Measurements from ENCODE around the gene KDM2B. TPM values are rescaled to one million over a fixed set of nuclear protein-coding genes. Genes with fewer than 3 reads are reported as not detected.

Gene KDM2B
- total and polyA plus RNA-seq, 2 of the 8 experiments (the other 6 are each of a cell fraction or from before 2014, with no cell fraction given): 111 to 162 TPM

DNA sequence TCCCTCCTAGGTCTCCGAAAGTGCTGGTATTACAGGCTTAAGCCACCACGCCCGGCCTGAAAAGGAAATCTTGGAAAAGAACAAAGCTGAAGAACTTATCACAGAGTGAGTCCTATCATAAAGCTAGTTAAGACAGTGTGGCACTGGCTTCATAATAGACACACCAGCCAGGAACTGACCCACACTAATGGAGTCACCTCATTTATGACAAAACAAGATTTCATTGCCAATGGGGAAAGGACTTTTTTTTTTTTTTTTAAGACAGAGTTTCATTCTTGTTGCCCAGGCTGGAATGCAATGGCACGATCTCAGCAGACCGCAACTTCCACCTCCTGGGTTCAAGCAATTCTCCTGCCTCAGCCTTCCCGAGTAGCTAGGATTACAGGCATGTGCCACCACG, 15.7 kb downstream of the KDM2B start:
- ChIA-PET CTCF (ENCODE audit: partially characterized antibody) (interaction anchor here (0.6 to 6.4 kb wide), 7 partner anchors 12 to 899 kb away, joined by 3 to 46 read pairs (median 3); no protein-coding TSS in a partner anchor), POLR2A (ENCODE audit: partially characterized antibody) (interaction anchor here (0.7 to 40.9 kb wide), 8 partner anchors 6 to 177 kb away, joined by 3 to 793 read pairs (median 4); partner anchors contain the start of gene KDM2B)
- Histone ChIP-seq H2AFZ (ENCODE audit: low read length) (no peak overlapping the region), H4K5ac (ENCODE audit: insufficient read length, low read depth, low read length) (no peak overlapping the region), H3K23ac (ENCODE audit: insufficient read length) (no peak overlapping the region), H3K79me2 (ENCODE audit: control insufficient read depth in 1 of 2, insufficient read depth in 2 of 2, low read length in 2 of 2) (peaks cover under 1 to 79% of the 10 kb centered on the region in 2 experiments; a peak in 3 of 4 replicates), H3K27ac (ENCODE audit: low read depth, low read length) (no peak overlapping the region), H3K4me2 (ENCODE audit: insufficient read depth in 1 of 2, low read depth in 2 of 2, low read length in 2 of 2) (no peak overlapping the region), H3K18ac (ENCODE audit: extremely low read depth, low read length) (no peak overlapping the region), H4K8ac (ENCODE audit: extremely low read depth, insufficient read depth, low read length) (no peak overlapping the region), H2BK12ac (ENCODE audit: low read depth, low read length) (no peak overlapping the region), H2BK15ac (ENCODE audit: low read length) (no peak overlapping the region), H3K27me3 (replicated peaks in 1 of 4; ENCODE audit: control insufficient read depth in 3 of 4, extremely low read depth in 1 of 4, insufficient read depth in 3 of 4, low read length in 3 of 4) (no peaks in the 10 kb centered on the region), H3K36me3 (ENCODE audit: control insufficient read depth in 2 of 4, insufficient read depth in 4 of 4, low read length in 3 of 4) (peaks cover 2 to 47% (median 5%) of the 10 kb centered on the region in 4 experiments; a peak in 7 of 8 replicates), H3K4me1 (replicated peaks in 1 of 4; ENCODE audit: control insufficient read depth in 3 of 4, insufficient read depth in 4 of 4, low read length in 3 of 4) (peaks cover 0 to 4% (median 1%) of the 10 kb centered on the region in 4 experiments; a peak in 2 of 7 replicates), H3K56ac (replicated peaks; ENCODE audit: insufficient read length, low read depth, low read length) (no peak overlapping the region), H3K9me3 (ENCODE audit: insufficient read depth in 2 of 2, low read depth in 1 of 2, low read length in 1 of 2) (no peaks in the 10 kb centered on the region), H2BK5ac (ENCODE audit: low read depth, low read length) (no peak overlapping the region), H3K4ac (replicated peaks; ENCODE audit: insufficient read length, low read depth, low read length) (no peak overlapping the region), H2BK120ac (replicated peaks; ENCODE audit: low read depth, low read length) (no peak overlapping the region), H4K91ac (replicated peaks; ENCODE audit: insufficient read length, low read length) (no peak overlapping the region), H2BK20ac (ENCODE audit: low read length) (no peak overlapping the region), H2AK5ac (ENCODE audit: low read depth, low read length) (no peak overlapping the region), H4K20me1 (replicated peaks in 1 of 2; ENCODE audit: control insufficient read depth in 1 of 2, insufficient read depth in 2 of 2, low read length in 2 of 2) (peaks cover 3 to 5% of the 10 kb centered on the region in 2 experiments), H3K4me3 (ENCODE audit: extremely low read depth in 1 of 4, insufficient read depth in 2 of 4, low read depth in 3 of 4, low read length in 4 of 4) (no peak overlapping the region), H3K14ac (ENCODE audit: insufficient read length) (no peak overlapping the region), H3K79me1 (ENCODE audit: low read depth, low read length) (peaks cover 10% of the 10 kb centered on the region), H3K23me2 (ENCODE audit: low read depth, low read length) (no peaks in the 10 kb centered on the region), H3K9ac (replicated peaks in 1 of 4; ENCODE audit: extremely low read depth in 1 of 4, low read depth in 3 of 4, low read length in 3 of 4) (no peak overlapping the region)
- 95% methylated on average over 7 of the region's 7 CpGs; no CpG with 5 or more reads in 1 of the 2 experiments for WGBS, 2 experiments (ENCODE audit: extremely low coverage in 1 of 2, insufficient coverage in 1 of 2, insufficient read length in 1 of 2, insufficient replicate concordance in 2 of 2, low coverage in 1 of 2, low lambda C conversion rate in 2 of 2, missing lambda C conversion rate in 1 of 2)
- DNase-seq (ENCODE audit: low read depth in 1 of 2, low spot score in 2 of 2): no peak
- no peak for FAIRE-seq
- TF ChIP-seq HDAC6 (IDR thresholded peaks at IDR 0.05; ENCODE audit: low read depth, low read length): no peak
- no peak for TF ChIP-seq SP2 (IDR thresholded peaks at IDR 0.05; ENCODE audit: low read length)
- TF ChIP-seq ASH2L (IDR thresholded peaks at IDR 0.05; ENCODE audit: low read length): no peak
- TF ChIP-seq YY1 (IDR thresholded peaks at IDR 0.05; ENCODE audit: low read depth, low read length): no peak
